GM23338 (cell line): ENCODE measurements around the gene ULK4. TPM values are rescaled to one million over a fixed set of nuclear protein-coding genes. Genes with fewer than 3 reads are reported as not detected.

Source experiments
- ATAC-seq: fragments of 200-7000 bp; cut with Tn5 transposase; 3 replicates; pipeline ENCODE4 v1.9.1; 2020
- DNase-seq: peaks from one replicate; pipeline ENCODE4 v3.0.0-alpha.2; 2015; ENCODE audit warnings: low spot score
- H2AFZ ChIP-seq: fragments of 200-600 bp; sonication (generic); 2 replicates; pipeline ENCODE4 v1.8.0; 2016; ENCODE audit warnings: antibody characterized with exemption, mild to moderate bottlenecking, moderate library complexity
- H3F3A ChIP-seq: fragments of 200-600 bp; sonication (generic); replicated peaks from 2 replicates; pipeline ENCODE4 v1.8.0; 2017; ENCODE audit warnings: antibody characterized with exemption, mixed run types, low read depth
- H3K27ac ChIP-seq: fragments of 200-600 bp; sonication (generic); 2 replicates; pipeline ENCODE4 v1.6.1; 2016; ENCODE audit warnings: low read depth
- H3K27me3 ChIP-seq: fragments of 200-600 bp; sonication (generic); 2 replicates; pipeline ENCODE4 v1.8.0; 2016; ENCODE audit warnings: mild to moderate bottlenecking, mixed run types, moderate library complexity; ENCODE audit not compliant: insufficient read depth
- H3K36me3 ChIP-seq: fragments of 200-600 bp; sonication (generic); 2 replicates; pipeline ENCODE4 v1.8.0; 2016; ENCODE audit warnings: mild to moderate bottlenecking; ENCODE audit not compliant: insufficient read depth
- H3K4me1 ChIP-seq: fragments of 200-600 bp; sonication (generic); 2 replicates; pipeline ENCODE4 v1.8.0; 2016; ENCODE audit warnings: mild to moderate bottlenecking, moderate library complexity; ENCODE audit not compliant: insufficient read depth
- H3K4me2 ChIP-seq: fragments of 200-600 bp; sonication (generic); 2 replicates; pipeline ENCODE4 v1.7.1; 2017; ENCODE audit warnings: mixed run types
- H3K4me3 ChIP-seq: fragments of 200-600 bp; sonication (generic); 2 replicates; pipeline ENCODE4 v1.6.1; 2016; ENCODE audit warnings: mixed run types
- H3K79me2 ChIP-seq: fragments of 200-600 bp; sonication (generic); replicated peaks from 2 replicates; pipeline ENCODE4 v1.8.0; 2017; ENCODE audit warnings: mild to moderate bottlenecking; ENCODE audit not compliant: insufficient read depth
- H3K9me2 ChIP-seq: fragments of 200-600 bp; sonication (generic); 2 replicates; pipeline ENCODE4 v1.8.0; 2017; ENCODE audit not compliant: insufficient read depth
- H4K20me1 ChIP-seq: fragments of 200-600 bp; sonication (generic); replicated peaks from 2 replicates; pipeline ENCODE4 v1.8.0; 2017; ENCODE audit warnings: mild to moderate bottlenecking; ENCODE audit not compliant: insufficient read depth
- H3K27ac Mint-ChIP-seq: 2 replicates; pipeline ENCODE4 v1.8.0; 2020; ENCODE audit warnings: inconsistent platforms, mild to moderate bottlenecking, moderate library complexity, mixed read lengths
- H3K27me3 Mint-ChIP-seq: 3 replicates; pipeline ENCODE4 v1.8.0; 2022; ENCODE audit warnings: low read depth, mild to moderate bottlenecking, moderate library complexity, mixed read lengths, inconsistent platforms; ENCODE audit not compliant: insufficient read depth, poor library complexity
- H3K36me3 Mint-ChIP-seq: 3 replicates; pipeline ENCODE4 v1.8.0; 2021; ENCODE audit warnings: low read depth, mild to moderate bottlenecking, inconsistent platforms, moderate library complexity, mixed read lengths
- H3K4me1 Mint-ChIP-seq: 3 replicates; pipeline ENCODE4 v1.8.0; 2020; ENCODE audit warnings: mild to moderate bottlenecking, inconsistent platforms, mixed read lengths
- H3K4me3 Mint-ChIP-seq: 3 replicates; pipeline ENCODE4 v1.8.0; 2021; ENCODE audit warnings: moderate library complexity, mild to moderate bottlenecking, inconsistent platforms, mixed read lengths
- H3K9me3 Mint-ChIP-seq: 3 replicates; pipeline ENCODE4 v1.8.0; 2020; ENCODE audit warnings: moderate library complexity, mild to moderate bottlenecking, inconsistent platforms, mixed read lengths
- CREB1 ChIP-seq: fragments of 250-450 bp; sonication (Bioruptor Pico); IDR thresholded peaks from 2 replicates; pipeline ENCODE4 v1.5.0; 2020; ENCODE audit warnings: low read depth, mild to moderate bottlenecking, moderate library complexity
- EZH2phosphoT487 ChIP-seq: fragments of 200-600 bp; sonication (generic); IDR thresholded peaks from one replicate; pipeline ENCODE4 v1.8.1; 2018; ENCODE audit warnings: antibody characterized with exemption; ENCODE audit not compliant: unreplicated experiment
- NANOG ChIP-seq: IDR thresholded peaks from 2 replicates; pipeline ENCODE4 v1.6.1; 2016; ENCODE audit warnings: antibody characterized with exemption, borderline replicate concordance
- STAT1 ChIP-seq: IDR thresholded peaks from one replicate; pipeline ENCODE4 v1.6.1; 2016; ENCODE audit warnings: antibody characterized with exemption; ENCODE audit not compliant: unreplicated experiment
- ZNF114 ChIP-seq: fragments of 250-450 bp; sonication (Bioruptor Pico); IDR thresholded peaks from 2 replicates; pipeline ENCODE4 v1.5.0; 2020; ENCODE audit warnings: mild to moderate bottlenecking, moderate library complexity
- ZNF331 ChIP-seq: fragments of 250-450 bp; sonication (Bioruptor Pico); IDR thresholded peaks from 2 replicates; pipeline ENCODE4 v1.5.0; 2020; ENCODE audit warnings: low read depth, mild to moderate bottlenecking, moderate library complexity
- polyA plus RNA-seq: library from polyadenylated mRNA; unstranded; fragments of >200 nt; fragmentation: Nextera tagmentation; extraction: Ambion mirVana; gene quantifications from 2 replicates; pipeline ENCODE4 v1.2.1, GENCODE V29; 2016
- total RNA-seq: library from RNA; depleted of rRNA; stranded (reverse); fragments of >200 nt; shearing (Covaris generic); gene quantifications from 2 replicates; pipeline ENCODE4 v1.2.3, GENCODE V29; 2014
- TF ChIP-seq, protein P1 (sequence below), 2 experiments: fragments of 200-600 bp in 1 of 2; sonication (generic) in 1 of 2; conservative IDR thresholded peaks; 2 replicates each; pipeline versions ENCODE4 v1.5.1 to v1.6.1; 2016 to 2017; ENCODE audit warnings: antibody characterized with exemption in 2 of 2, low read depth in 2 of 2, mild to moderate bottlenecking in 2 of 2, moderate library complexity in 1 of 2
- TF ChIP-seq, protein P2 (sequence below): IDR thresholded peaks from one replicate; pipeline ENCODE4 v1.6.1; 2018; ENCODE audit warnings: antibody characterized with exemption; ENCODE audit not compliant: unreplicated experiment
- TF ChIP-seq, protein P3 (sequence below): fragments of 250-450 bp; sonication (Bioruptor Pico); IDR thresholded peaks from 2 replicates; pipeline ENCODE4 v1.5.0; 2020; ENCODE audit warnings: mild to moderate bottlenecking, moderate library complexity

ULK4 gene
- total and polyA plus RNA-seq, 2 experiments from 2014 or later: 20.8 to 41.4 TPM

DNA sequence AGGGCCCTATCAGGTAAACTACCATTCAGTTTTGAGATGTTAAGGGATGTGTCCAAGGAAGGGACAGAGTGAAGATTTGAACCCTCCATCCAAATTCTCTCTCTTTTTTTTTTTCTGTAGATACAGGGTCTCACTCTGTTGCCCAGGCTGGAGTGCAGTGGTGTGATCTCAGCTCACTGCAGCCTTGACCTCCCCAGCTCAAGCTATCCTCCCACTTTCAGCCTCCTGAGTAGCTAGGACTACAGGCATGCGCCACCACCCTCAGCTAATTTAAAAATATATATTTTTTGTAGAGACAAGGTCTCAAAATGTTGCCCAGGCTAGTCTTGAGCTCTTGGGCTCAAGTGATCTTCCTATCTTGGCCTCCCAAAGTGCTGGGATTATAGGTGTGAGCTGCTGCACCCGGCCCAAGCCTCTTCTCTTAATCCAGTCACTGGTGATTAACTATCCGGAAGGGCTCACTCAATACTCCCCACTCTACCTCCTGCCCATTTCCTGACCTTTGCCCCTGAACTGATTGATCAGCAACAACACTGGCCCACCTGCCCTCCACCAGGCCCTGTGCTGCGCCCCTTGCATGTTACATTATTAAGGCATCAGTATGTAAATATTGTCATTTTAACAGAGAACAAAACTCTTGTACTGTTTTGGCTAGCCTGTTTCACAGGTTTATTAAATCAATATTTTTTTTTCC, 597.9 kb downstream of the ULK4 start (continued):
- TF ChIP-seq, protein P1, sequence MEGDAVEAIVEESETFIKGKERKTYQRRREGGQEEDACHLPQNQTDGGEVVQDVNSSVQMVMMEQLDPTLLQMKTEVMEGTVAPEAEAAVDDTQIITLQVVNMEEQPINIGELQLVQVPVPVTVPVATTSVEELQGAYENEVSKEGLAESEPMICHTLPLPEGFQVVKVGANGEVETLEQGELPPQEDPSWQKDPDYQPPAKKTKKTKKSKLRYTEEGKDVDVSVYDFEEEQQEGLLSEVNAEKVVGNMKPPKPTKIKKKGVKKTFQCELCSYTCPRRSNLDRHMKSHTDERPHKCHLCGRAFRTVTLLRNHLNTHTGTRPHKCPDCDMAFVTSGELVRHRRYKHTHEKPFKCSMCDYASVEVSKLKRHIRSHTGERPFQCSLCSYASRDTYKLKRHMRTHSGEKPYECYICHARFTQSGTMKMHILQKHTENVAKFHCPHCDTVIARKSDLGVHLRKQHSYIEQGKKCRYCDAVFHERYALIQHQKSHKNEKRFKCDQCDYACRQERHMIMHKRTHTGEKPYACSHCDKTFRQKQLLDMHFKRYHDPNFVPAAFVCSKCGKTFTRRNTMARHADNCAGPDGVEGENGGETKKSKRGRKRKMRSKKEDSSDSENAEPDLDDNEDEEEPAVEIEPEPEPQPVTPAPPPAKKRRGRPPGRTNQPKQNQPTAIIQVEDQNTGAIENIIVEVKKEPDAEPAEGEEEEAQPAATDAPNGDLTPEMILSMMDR (conservative IDR thresholded peaks at IDR 0.05; ENCODE audit: low read depth in 2 of 2): no peak
- TF ChIP-seq, protein P2, sequence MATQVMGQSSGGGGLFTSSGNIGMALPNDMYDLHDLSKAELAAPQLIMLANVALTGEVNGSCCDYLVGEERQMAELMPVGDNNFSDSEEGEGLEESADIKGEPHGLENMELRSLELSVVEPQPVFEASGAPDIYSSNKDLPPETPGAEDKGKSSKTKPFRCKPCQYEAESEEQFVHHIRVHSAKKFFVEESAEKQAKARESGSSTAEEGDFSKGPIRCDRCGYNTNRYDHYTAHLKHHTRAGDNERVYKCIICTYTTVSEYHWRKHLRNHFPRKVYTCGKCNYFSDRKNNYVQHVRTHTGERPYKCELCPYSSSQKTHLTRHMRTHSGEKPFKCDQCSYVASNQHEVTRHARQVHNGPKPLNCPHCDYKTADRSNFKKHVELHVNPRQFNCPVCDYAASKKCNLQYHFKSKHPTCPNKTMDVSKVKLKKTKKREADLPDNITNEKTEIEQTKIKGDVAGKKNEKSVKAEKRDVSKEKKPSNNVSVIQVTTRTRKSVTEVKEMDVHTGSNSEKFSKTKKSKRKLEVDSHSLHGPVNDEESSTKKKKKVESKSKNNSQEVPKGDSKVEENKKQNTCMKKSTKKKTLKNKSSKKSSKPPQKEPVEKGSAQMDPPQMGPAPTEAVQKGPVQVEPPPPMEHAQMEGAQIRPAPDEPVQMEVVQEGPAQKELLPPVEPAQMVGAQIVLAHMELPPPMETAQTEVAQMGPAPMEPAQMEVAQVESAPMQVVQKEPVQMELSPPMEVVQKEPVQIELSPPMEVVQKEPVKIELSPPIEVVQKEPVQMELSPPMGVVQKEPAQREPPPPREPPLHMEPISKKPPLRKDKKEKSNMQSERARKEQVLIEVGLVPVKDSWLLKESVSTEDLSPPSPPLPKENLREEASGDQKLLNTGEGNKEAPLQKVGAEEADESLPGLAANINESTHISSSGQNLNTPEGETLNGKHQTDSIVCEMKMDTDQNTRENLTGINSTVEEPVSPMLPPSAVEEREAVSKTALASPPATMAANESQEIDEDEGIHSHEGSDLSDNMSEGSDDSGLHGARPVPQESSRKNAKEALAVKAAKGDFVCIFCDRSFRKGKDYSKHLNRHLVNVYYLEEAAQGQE: no peak

DNA sequence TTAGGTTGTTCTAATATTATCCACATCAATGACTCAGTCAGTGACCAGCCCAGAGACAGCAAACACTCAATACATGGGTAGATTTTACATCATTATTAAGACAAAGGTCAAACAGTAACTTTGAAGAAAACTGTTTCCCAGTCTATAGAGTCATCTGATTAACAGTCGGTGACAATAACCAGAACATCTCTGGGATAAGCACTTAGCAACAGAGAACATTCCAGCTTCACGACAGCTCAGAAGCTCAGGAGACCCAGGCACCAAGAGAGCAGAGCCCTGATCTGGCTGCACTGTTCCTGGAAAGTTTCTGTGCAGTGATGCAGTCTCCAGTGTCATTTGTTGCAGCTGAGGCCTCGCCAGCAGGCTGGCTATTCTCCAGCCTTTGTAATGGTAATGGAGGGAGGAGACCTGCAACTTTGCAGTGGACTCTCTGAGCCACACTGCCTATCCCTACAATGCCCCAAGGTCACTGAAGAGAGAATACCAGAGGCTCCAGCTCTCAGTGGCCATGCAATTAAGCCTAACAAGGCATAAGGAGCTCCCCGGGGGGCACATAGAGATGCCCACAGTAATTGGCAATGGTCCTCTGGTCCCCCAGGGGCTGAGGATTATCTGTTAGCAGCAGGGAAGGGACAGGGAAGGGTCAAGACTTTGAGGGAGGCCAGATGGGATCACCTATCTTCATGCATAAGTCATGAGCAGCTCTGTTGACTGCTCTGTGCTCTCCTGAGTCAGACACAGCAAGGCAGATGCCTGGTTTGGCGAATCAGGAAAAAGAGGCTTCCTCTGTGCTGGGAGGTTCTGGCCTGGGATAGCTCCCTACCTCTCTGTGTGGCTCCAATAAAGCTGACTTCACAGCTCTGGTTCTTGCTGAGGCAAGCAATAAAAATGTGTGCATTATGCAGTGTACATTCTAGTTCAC, 599.0 kb downstream of the ULK4 start:
- Histone ChIP-seq H3F3A (peaks cover 13% of the 10 kb centered on the region), H3K4me1 (peaks cover 57% of the 10 kb centered on the region), H3K4me3 (0 out of 2 replicates have a peak overlapping the region, but pooled peaks have one; percentile 15), H3K9me2 (no peaks in the 10 kb centered on the region), H3K27ac (peak overlapping the region; percentile 62; the same call in 1 of the 2 replicates), H3K36me3 (no peaks in the 10 kb centered on the region), H2AFZ (no peak overlapping the region), H3K4me2 (peak overlapping the region; percentile 56; the same call in 1 of the 2 replicates), H3K79me2 (no peaks in the 10 kb centered on the region), H3K27me3 (no peaks in the 10 kb centered on the region), H4K20me1 (no peaks in the 10 kb centered on the region)
- DNase-seq (peak; percentile 69), ATAC-seq (peak; percentile 93)
- no peak overlapping the region; the same call in 1 of the 2 replicates for H3K27ac Mint-ChIP-seq
- H3K27me3 Mint-ChIP-seq: peaks cover 4% of the 10 kb centered on the region
- no peaks in the 10 kb centered on the region for H3K9me3 Mint-ChIP-seq
- H3K4me1 Mint-ChIP-seq: peaks cover 52% of the 10 kb centered on the region
- TF ChIP-seq NANOG: 0 out of 2 replicates have a peak, but pooled peaks have one; percentile 5
- no peak for TF ChIP-seq EZH2phosphoT487
- TF ChIP-seq, protein P3, sequence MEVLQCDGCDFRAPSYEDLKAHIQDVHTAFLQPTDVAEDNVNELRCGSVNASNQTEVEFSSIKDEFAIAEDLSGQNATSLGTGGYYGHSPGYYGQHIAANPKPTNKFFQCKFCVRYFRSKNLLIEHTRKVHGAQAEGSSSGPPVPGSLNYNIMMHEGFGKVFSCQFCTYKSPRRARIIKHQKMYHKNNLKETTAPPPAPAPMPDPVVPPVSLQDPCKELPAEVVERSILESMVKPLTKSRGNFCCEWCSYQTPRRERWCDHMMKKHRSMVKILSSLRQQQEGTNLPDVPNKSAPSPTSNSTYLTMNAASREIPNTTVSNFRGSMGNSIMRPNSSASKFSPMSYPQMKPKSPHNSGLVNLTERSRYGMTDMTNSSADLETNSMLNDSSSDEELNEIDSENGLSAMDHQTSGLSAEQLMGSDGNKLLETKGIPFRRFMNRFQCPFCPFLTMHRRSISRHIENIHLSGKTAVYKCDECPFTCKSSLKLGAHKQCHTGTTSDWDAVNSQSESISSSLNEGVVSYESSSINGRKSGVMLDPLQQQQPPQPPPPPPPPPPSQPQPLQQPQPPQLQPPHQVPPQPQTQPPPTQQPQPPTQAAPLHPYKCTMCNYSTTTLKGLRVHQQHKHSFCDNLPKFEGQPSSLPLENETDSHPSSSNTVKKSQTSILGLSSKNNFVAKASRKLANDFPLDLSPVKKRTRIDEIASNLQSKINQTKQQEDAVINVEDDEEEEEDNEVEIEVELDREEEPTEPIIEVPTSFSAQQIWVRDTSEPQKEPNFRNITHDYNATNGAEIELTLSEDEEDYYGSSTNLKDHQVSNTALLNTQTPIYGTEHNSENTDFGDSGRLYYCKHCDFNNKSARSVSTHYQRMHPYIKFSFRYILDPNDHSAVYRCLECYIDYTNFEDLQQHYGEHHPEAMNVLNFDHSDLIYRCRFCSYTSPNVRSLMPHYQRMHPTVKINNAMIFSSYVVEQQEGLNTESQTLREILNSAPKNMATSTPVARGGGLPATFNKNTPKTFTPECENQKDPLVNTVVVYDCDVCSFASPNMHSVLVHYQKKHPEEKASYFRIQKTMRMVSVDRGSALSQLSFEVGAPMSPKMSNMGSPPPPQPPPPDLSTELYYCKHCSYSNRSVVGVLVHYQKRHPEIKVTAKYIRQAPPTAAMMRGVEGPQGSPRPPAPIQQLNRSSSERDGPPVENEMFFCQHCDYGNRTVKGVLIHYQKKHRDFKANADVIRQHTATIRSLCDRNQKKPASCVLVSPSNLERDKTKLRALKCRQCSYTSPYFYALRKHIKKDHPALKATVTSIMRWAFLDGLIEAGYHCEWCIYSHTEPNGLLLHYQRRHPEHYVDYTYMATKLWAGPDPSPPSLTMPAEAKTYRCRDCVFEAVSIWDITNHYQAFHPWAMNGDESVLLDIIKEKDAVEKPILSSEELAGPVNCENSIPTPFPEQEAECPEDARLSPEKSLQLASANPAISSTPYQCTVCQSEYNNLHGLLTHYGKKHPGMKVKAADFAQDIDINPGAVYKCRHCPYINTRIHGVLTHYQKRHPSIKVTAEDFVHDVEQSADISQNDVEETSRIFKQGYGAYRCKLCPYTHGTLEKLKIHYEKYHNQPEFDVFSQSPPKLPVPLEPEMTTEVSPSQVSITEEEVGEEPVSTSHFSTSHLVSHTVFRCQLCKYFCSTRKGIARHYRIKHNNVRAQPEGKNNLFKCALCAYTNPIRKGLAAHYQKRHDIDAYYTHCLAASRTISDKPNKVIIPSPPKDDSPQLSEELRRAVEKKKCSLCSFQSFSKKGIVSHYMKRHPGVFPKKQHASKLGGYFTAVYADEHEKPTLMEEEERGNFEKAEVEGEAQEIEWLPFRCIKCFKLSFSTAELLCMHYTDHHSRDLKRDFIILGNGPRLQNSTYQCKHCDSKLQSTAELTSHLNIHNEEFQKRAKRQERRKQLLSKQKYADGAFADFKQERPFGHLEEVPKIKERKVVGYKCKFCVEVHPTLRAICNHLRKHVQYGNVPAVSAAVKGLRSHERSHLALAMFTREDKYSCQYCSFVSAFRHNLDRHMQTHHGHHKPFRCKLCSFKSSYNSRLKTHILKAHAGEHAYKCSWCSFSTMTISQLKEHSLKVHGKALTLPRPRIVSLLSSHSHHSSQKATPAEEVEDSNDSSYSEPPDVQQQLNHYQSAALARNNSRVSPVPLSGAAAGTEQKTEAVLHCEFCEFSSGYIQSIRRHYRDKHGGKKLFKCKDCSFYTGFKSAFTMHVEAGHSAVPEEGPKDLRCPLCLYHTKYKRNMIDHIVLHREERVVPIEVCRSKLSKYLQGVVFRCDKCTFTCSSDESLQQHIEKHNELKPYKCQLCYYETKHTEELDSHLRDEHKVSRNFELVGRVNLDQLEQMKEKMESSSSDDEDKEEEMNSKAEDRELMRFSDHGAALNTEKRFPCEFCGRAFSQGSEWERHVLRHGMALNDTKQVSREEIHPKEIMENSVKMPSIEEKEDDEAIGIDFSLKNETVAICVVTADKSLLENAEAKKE (CRISPR knock-in tag): peak; percentile 99
- TF ChIP-seq ZNF114 (CRISPR knock-in tag): peak; percentile 84; the same call in 1 of the 2 replicates
- no peak for TF ChIP-seq ZNF331 (CRISPR knock-in tag)
- TF ChIP-seq STAT1: no peak
- peak; percentile 8; the same call in 1 of the 2 replicates for TF ChIP-seq CREB1
- no peaks in the 10 kb centered on the region for H3K36me3 Mint-ChIP-seq
- no peak overlapping the region for H3K4me3 Mint-ChIP-seq
